NCI-H128 (cell line): ENCODE results near the gene QPCT.
"Not testable (repeated sequence)": the region's sequence is repeated elsewhere in the genome, so short reads cannot be mapped to it uniquely, and the experiment has no call there.

Experiments
- DNase-seq: peaks from one replicate; lab custom pipeline; 2025; ENCODE audit not compliant: unreplicated experiment; lab: John Stamatoyannopoulos, UW

QPCT gene

GRCh38 chr2:37357530-37357929, 13.1 kb downstream of the QPCT start:
- no peak for DNase-seq

- DNase-seq: no peak
Measured at GRCh38 chr2:37358466-37358865, 14.0 kb downstream of the QPCT start.

DNA sequence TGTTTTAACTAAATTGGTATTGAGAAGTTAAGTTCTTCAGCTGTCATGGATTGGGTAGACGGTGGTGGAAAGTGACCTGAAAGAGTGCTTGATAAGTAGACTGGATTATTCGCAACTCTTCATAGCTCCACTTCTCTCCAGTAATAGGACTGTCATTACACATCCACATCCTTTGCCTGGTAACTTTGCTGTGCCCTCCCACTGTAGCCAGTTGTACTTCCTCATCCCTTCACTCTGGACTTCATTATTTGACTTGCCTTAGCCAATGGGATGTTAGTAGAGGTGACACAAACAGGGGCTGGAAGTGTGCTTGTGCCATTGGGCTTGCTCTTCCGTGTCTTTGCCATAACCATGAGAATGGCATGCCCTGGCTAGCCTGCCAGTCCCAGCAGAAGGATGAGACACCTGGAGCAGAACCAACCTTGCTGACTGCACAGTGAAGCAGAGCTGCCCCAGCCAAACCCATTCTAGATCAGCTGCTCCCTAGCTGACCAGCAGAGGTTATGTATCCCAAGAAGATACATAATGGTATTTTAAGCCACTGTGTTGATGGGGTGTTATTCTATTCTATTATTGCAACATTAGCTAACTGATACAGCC, 16.9 kb downstream of the QPCT start:
- DNase-seq: no peak

DNA sequence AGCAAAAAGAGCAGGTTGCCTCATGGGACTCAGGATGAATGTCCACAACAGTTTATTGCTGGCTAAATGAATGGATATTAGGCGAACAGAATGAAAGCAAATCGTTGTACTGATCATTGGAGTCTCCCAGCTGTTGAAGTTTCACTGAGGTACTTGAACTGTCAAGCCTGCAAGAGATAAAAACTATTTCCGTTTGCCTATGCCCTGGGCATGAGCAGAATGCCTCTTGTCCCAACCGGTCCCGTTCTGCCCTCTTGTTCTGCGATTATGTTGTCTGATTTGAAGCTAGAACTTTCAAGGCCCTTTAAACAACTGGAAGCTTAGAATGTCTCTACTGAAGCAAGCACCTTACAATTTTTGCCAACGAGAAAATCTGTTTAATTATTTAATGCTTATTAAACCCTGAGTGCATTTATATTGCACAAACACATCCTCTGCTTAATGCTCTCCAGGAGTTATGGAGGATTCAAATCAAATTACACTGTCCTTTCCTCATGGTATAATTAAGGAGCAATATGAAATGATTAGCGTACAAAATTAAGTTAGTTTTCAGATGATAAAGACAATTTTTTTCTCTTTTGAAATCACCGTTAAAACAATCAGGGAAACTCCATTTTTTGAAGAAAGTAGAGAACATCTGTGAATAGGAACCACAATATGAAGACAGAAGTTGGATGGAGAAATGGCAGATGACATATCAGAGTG, 17.7 kb downstream of the QPCT start:
- no peak for DNase-seq

DNA sequence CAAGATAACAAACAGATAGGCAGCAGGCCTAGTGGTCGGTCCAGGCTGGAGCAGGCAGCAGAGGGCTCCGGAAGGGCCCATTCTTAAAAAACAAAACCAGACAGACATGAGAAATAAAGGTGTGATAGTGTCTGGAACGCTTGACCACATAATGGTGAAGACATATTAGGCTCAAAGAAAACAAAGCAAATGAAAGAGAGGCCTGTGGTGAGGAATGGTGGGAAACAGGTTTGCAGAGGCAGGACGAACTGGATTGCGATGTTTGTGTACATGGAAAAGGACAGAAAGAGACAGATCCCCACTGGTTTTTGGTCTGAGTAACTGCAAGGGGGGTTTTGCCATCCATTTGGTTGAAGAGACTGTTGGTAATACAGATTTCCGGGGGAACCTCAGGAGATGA, 19.9 kb downstream of the QPCT start:
- no peak for DNase-seq

DNA sequence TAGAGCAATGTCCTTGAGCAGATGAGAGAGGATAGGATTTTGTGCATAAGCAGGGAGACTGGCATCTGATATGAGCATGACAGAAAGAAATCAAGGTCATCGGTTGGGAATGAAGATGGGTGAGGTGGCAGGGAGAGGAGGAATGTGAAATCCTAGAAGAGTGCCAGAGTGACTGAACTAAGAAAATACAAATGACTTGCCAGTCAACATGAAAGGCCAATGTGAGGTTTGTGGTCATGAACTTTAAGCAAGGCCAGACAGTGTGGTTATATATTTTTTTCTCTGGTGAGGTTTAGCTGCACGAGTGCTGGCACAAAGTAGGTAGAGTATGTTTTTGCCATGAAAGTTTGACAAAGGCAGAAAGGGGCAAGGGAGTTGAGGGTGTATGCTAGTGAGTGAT, 21.2 kb downstream of the QPCT start:
- no peak for DNase-seq

GRCh38 chr2:37366773-37367172, 22.3 kb downstream of the QPCT start:
- no peak for DNase-seq

DNA sequence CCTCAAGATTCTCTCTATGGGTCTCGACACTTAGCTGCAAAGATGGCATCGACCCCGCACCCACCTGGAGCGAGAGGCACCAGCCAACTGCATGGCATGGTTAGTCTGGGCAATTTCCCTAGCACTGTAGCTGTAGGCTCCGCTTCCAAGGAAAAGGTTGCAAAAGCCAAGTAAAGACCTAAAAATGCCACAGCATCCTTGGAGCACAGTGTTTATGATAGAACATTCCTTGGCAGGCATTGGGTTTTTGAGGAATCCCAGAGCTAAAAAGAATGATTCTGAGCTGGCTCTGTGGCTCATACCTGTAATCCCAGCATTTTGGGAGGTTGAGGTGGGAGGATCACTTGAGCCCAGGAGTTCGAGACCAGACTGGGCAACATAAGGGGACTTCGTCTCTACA, 22.9 kb downstream of the QPCT start:
- DNase-seq: no peak

- DNase-seq: no peak
Measured at GRCh38 chr2:37367984-37368383, 23.6 kb downstream of the QPCT start.

DNA sequence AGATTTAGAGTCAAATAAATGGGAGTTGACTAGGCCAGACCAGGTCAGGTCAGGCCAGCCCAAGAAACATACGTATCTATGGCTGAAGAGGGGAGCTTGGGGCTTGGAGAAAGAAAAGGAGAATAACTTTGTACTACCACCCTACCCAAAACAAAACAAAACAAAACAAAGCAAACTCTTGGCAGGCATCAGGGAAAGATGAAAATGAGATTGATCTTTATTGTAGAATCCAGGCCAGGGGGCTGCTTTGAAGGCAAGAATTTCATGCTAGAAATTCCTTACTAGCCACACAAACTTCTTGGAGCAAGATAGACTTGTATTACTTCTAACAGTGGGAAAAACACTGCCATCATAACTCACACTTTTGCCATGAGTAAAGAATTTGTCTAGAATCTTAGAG, 26.2 kb downstream of the QPCT start:
- no peak for DNase-seq

DNA sequence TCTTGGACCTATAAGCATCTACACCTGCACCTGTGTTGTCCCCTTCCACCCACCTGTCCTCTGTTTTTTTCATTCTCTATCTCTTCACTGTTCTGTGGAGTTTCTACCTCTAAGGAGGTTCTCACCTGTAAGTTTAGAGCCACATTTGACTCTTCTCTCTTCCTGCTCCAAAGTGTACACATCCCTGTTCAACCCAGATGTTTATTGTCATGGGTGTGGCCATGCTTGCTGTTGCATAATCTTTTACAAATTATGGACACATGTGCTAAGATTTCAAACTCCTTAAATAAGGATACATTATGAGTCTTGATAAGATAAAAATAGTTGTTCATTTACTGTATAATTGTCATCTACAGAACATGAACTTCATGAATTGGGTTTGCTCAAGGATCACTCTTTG, 27.6 kb downstream of the QPCT start:
- no peak for DNase-seq

DNA sequence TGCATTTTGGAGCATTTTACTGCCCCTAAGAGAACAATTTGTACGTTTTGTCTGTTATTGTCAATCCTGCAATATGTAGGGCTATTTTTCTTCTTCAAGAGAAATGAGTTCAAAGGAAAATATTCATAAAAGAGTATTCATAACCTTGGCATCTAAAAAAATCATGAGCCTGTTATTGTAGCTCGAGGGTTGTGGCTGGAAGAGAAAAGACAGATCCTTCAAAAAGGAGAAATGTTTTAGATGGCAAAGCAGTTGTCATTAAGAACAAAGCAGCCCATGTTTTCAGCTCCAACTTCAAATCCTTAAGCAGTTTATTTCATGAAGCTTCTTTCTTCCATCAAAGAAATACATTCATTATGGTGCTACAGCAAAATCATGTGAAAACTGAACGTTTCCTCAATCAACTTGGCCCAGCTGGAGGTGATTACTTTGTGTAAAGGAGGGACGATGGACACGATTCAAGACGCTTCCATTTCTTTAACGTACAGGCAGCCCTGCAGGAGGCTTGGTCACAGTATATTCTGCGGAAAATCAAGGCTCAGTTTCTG, 31.4 kb downstream of the QPCT start:
- DNase-seq: no peak

- no peak for DNase-seq
Measured at GRCh38 chr2:37376421-37377186, 32.2 kb downstream of the QPCT start.

DNA sequence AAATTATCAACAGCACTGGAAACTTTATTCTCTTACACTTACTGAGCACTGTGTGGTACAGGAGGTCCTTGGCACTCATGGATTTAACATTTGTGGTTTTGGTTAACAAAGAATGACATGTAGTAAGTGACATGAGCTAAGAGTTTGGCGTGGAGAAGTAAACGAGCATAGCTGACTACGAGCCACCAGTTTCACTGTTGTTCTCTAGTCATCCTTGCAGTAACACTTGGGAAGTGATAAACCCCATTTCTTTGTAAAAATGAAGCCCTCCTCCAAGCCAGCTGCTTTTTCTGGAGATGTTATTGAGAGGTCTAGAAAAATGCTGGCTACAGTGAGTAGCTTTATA, 32.7 kb downstream of the QPCT start:
- DNase-seq: no peak

GRCh38 chr2:37378411-37378810, 34.0 kb downstream of the QPCT start:
- DNase-seq: no peak

DNA sequence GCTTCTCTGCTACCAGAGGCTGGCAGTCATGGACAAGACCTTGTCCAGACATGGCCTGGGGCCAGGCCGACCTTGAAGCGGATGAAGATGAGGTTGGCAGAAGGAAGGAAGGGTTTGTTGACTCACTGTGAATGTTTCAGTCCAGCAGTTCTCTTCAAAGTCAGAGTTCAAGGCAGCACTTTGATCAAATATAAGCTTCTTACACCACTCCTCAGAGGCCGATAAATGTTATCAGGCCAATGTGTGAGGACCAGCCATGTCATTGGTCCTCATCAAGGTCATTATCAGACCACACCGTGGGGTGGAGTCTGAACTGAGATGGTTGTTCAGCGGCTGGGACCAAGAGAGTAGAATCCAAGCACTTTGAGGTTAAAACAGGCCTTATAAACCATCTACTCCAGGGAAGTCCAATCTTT, 35.5 kb downstream of the QPCT start:
- no peak for DNase-seq

- DNase-seq: not testable (repeated sequence)
Measured at GRCh38 chr2:37380787-37381186, 36.4 kb downstream of the QPCT start.

DNA sequence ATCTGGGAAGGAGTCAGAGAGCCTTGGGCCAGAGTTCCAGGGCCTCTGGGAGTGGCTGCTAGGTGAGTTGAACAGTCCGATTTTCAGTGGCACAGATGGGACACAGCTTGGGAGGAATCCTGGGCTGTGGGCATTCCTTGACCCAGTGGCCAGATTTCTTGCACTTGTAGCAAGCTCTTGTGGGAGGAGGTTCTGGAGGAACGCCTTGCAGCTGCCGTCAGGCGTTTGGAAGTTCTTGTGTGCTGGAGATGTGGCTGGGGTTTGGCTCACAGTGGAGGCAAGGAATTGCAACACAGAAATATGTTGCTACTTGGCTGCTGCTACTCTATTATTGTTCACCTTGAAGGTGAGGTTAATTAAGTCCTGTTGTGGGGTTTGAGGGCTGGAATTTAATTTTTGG, 39.8 kb downstream of the QPCT start:
- DNase-seq: not testable (repeated sequence)

DNA sequence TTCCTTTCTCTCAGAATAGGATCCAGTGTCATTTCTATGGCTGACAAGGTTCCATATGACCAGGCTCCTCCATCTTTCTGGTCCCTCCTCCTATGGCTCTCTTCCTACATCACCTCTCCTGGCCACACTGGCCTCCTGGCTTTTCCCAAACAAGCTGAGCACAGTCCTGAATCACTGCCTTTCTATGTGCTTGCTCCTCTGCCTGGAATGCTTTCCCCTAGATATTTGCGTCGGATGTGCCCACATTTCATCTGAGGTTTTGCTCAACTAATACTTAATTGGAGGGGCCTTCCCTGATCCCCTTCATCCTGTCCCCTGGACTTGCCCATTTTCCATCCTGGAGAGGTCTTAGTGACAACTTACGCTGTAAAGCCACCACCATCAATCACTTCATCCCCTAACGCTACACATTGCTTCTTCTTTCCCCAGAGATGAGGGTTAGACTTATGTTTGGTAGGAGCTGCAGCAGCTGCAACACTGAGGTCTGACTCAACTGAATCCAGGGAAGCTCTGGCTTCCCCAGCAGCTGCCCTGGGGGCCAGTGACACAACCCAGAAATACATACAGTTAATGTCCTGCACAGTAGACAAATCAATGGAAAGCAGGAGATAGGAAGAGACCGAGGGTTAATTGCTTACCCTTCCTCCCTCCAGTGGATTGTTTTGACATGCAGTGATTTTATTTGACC, 42.9 kb downstream of the QPCT start:
- no peak for DNase-seq

DNA sequence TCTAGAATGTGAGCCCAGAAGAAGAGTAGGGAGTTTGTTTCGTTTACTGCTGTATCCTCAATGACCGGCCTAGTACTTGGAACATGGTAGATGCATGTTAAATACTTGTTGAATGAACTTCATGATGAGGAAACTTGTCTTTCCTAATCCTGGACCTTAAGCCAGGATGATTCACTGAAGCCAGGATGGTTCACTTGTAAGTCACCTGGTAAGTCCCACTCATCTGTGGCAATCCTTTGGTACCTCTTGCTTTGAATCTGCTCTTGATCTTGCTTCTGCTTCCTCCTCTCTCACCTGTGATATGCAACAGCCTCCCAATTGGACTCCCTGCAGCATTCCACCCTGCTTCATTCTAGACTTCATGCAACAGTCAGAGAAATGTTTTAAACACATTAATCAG, 43.6 kb downstream of the QPCT start:
- DNase-seq: no peak

DNA sequence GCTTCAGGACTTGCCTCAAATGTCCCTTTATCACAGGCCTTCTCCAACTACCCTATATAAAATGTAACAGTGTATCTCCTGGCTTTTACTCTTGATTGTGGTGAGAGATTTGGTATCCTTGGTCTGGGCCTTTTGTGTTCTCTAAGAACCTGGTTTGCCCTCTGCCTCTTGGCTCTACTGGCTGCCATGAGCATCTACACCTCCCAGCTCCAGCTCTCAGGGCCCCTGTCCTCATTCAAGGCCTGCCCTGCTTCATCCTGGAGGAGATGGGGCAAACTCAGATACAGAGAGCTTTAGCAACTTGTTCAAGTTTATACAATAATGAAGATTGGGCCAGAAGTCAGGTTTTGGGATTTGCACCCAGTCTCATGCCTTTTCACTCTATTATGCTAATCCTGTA, 45.0 kb downstream of the QPCT start:
- no peak for DNase-seq
